PC-9 (cell line): Measurements from ENCODE around the gene SDE2.
"Not testable (repeated sequence)": the region's sequence is repeated elsewhere in the genome, so short reads cannot be mapped to it uniquely, and the experiment has no call there.

Experiments used
- EZH2 ChIP-seq: fragments of 200-600 bp; sonication (generic); IDR thresholded peaks from 2 replicates; pipeline ENCODE4 v1.8.0; 2017; ENCODE audit warnings: antibody characterized with exemption, low read depth
- TF ChIP-seq, protein P1 (sequence below): fragments of 200-600 bp; sonication (generic); conservative IDR thresholded peaks from 2 replicates; pipeline ENCODE4 v1.6.1; 2017; ENCODE audit warnings: mixed run types, antibody characterized with exemption, mild to moderate bottlenecking, moderate library complexity

DNA sequence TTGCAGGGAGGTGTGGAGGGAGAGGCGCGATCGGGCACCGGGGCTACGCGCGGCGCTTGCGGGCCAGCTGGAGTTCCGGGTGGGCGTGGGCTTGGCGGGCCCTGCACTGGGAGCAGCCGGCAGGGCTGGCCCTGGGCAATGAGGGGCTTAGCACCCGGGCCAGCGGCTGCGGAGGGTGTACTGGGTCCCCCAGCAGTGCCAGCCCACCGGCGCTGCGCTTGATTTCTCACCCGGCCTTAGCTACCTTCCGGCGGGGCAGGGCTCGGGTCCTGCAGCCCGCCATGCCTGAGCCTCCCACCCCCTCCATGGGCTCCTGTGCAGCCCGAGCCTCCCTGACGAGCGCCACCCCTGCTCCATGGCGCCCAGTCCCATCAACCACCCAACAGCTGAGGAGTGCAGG is 29.4 kb downstream of the SDE2 start:
- TF ChIP-seq, protein P1, sequence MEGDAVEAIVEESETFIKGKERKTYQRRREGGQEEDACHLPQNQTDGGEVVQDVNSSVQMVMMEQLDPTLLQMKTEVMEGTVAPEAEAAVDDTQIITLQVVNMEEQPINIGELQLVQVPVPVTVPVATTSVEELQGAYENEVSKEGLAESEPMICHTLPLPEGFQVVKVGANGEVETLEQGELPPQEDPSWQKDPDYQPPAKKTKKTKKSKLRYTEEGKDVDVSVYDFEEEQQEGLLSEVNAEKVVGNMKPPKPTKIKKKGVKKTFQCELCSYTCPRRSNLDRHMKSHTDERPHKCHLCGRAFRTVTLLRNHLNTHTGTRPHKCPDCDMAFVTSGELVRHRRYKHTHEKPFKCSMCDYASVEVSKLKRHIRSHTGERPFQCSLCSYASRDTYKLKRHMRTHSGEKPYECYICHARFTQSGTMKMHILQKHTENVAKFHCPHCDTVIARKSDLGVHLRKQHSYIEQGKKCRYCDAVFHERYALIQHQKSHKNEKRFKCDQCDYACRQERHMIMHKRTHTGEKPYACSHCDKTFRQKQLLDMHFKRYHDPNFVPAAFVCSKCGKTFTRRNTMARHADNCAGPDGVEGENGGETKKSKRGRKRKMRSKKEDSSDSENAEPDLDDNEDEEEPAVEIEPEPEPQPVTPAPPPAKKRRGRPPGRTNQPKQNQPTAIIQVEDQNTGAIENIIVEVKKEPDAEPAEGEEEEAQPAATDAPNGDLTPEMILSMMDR, result not testable (repeated sequence)
- not testable (repeated sequence) for TF ChIP-seq EZH2
